ENCODE measurements around the gene RPL19.

The RPL19 gene

DNA sequence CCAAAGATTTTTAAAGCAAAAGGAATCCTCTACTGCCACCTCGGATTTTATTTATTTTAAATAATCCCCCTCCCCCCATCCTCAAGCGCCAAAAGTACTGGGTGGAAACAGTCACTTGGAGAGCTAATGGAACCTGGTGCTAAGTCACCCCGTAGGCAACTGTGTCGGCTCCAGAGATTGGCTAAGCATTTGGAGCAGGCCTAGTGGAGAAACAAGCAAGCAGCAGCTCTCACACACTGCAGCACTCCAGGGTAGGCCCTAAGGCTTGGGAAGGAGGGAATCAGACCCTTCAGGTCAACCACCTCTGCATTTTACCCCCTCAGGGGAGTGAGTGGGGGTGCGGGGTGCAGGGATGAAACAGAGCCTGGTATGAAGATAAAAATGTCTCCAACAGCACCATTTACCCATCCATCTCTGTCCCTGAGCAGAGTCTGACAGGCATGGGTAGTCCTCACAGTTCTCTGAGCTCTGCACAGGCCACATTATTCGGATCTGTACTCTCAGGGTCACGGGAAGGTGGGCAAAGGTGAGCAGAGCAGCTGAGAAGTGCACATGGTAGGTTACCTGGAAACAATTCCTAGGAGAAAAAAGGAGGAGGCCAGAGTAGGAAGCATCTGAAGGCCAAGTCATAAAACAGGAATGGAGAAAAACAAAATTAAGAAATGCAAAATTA is 52.8 kb downstream of the RPL19 start:
- no peak for DNase-seq
